GM21576 (cell line): ENCODE measurements around the gene PRDX5.

ENCODE experiments used
- ATAC-seq: cut with Tn5 transposase; IDR thresholded peaks from one replicate; pipeline ENCODE4 v1.9.1; 2021; ENCODE audit warnings: mild to moderate bottlenecking, moderate library complexity; ENCODE audit not compliant: unreplicated experiment

PRDX5 gene

DNA sequence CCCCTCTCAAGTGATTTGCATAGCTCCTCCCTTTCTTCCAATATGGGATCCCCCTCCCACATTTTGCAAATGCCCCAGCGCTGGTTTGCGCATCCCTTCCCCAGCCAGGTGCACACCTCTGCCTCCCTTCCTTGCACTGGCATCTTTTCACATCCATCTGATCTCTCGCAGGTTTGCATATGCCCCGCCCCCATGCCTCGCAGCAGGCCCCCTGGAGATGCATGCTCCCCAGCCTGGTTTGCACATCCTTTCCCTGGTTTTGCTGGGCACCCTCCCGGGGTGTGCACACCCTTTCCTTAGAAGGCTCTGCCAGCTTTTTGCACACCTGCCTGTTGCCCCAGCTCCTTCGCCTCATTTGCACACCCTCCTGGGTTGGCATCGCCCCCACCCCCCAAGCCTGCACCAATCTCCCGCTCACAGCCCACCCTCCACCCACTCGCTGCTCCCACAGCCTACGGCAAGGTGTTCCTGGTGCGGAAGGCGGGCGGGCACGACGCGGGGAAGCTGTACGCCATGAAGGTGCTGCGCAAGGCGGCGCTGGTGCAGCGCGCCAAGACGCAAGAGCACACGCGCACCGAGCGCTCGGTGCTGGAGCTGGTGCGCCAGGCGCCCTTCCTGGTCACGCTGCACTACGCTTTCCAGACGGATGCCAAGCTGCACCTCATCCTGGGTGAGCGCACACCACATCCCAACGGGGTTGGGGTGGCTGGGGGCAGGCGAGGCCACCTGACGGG lies 42.0 kb downstream of the PRDX5 start:
- no peak for ATAC-seq

DNA sequence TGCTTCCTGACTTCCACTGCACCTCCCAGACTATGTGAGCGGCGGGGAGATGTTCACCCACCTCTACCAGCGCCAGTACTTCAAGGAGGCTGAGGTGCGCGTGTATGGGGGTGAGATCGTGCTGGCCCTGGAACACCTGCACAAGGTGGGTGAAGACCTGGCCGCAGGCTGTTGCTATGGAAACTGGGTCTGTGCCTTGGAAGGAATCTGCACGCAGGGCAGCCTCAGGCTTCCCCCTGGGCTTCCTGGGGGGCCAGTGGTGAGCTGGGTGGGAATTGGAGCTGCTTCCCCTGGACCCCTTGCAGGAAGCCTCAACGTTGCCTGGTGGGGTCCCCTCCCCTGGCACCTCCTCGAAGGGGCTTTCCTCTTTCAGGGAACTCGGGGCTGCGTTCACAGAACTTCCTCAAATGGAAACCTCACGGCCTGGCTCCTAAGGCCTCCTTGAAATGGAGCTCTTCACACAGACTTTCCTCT lies 42.6 kb downstream of the PRDX5 start:
- ATAC-seq, result no peak

DNA sequence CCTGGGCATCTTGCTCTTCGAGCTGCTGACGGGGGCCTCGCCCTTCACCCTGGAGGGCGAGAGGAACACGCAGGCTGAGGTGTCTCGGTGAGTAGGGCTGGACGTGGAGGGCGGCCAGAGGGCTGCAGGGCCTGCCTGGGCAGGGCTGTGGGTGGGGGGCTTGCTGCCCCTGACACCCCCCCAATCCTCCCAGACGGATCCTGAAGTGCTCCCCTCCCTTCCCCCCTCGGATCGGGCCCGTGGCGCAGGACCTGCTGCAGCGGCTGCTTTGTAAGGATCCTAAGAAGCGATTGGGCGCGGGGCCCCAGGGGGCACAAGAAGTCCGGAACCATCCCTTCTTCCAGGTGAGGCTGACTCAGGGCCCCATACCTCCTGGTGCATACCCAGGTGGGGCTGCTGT lies 43.7 kb downstream of the PRDX5 start:
- ATAC-seq, result no peak

DNA sequence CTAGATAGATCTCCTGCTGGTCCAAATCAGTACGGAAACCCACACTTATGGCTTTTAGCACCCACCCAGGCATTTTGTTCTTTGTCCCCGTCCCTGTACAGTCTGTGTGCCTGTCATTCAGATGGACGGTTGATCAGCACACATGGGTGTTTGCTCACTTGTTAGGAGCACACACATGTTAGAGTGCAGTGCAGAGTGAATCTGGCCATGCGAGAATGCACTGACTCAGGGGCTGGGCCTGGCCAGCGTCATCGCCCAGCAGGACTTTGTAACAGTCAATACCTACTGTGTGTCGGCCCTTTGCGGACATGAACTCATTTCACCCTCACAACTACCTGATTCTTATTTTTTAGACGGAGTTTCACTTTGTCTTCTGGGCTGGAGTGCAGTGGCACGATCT lies 44.4 kb downstream of the PRDX5 start:
- ATAC-seq, result no peak

DNA sequence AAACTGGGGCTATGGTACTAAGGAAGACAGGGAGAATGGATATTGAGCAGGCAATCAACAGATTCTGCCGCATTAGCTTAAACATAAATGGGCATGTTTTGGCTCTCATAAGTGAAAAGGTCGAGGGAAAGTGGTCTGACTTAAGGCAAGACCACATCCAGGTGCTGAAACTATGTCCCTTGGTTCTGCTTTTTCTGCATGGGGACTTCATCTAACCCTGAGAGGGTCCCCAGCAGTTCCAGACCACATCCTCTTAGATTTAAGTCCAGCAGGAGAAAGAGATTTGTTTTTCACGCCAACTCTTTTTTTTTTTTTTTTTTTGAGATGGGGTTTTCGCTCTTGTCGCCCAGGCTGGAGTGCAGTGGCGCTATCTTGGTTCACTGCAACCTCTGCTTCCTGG lies 46.5 kb downstream of the PRDX5 start:
- no peak for ATAC-seq

DNA sequence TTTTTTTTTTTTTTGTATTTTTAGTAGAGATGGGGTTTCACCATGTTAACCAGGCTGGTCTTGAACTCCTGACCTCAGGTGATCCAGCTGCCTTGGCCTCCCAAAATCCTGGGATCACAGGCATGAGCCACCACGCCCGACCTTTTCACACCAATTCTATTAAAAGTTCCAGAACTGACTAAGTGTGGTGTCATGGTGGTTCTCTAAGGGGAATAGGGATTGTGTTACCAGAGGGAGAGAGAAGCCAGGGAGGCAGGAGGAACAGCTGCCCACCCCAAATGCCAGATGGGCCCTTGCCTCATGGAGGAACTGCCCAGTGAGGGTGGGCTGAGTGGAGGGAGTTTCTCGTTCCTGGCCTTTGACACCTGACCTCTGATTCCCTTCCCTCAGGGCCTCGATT lies 47.0 kb downstream of the PRDX5 start:
- ATAC-seq, result no peak

DNA sequence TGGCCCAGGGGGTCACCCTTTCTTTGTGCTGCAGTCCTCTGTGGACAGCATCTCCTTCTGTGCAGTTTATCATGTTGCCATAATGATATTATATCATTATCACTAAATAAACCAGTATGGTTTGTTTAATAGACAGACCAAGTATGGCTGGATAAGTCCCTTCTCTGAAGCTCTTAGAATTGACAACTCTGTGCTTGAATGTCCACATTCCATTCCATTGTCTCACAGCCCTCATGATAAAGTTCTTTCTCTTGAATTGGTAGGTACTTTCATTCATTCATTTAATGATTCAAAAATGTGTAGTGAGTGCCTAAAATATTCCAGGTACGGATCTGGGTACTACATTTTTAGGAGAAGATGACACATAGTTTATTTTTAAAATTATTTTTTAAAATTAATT lies 48.8 kb downstream of the PRDX5 start:
- no peak for ATAC-seq

DNA sequence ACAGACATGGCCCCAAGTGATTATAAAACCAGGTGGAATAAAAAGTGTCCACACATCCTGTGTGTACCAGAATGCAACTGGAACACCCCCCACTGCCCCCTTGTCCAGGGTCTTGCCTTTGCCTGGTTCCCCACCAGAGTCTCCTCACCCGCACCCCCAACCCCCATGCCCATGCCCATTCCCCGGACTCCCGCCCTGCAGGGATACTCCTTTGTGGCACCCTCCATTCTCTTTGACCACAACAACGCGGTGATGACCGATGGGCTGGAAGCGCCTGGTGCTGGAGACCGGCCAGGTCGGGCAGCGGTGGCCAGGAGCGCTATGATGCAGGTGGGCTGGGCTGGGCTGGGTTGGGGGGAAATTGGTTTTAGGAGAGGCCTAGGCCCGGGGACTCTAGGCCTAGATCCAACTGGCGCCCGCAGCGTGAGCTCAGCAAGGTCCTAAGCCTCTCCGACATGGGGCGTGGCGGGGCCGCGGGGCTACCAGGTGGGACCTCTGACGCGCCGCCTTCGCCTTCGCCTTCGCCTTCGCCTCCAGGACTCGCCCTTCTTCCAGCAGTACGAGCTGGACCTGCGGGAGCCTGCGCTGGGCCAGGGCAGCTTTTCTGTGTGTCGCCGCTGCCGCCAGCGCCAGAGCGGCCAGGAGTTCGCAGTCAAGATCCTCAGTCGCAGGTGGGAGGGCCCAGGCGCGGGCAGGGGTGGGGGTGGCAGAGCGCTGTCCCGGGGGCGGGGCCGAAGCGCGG lies 50.2 kb downstream of the PRDX5 start:
- ATAC-seq, result no peak

DNA sequence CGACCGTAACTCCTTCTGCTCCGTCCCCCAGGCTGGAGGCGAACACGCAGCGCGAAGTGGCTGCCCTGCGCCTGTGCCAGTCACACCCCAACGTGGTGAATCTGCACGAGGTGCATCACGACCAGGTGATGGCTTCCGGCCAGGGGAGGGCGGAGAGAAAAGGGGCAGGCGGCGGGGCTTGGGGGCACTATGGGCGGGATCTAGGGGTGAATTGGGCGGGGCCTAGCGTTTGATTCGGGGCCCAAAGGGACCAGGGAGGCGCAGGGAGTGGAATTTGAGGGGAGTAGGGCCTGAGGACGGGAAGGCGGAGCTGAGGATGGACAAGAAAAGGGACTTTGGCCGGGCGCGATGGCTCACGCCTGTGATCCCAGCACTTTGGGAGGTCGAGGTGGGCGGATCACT lies 50.8 kb downstream of the PRDX5 start:
- ATAC-seq, result no peak

DNA sequence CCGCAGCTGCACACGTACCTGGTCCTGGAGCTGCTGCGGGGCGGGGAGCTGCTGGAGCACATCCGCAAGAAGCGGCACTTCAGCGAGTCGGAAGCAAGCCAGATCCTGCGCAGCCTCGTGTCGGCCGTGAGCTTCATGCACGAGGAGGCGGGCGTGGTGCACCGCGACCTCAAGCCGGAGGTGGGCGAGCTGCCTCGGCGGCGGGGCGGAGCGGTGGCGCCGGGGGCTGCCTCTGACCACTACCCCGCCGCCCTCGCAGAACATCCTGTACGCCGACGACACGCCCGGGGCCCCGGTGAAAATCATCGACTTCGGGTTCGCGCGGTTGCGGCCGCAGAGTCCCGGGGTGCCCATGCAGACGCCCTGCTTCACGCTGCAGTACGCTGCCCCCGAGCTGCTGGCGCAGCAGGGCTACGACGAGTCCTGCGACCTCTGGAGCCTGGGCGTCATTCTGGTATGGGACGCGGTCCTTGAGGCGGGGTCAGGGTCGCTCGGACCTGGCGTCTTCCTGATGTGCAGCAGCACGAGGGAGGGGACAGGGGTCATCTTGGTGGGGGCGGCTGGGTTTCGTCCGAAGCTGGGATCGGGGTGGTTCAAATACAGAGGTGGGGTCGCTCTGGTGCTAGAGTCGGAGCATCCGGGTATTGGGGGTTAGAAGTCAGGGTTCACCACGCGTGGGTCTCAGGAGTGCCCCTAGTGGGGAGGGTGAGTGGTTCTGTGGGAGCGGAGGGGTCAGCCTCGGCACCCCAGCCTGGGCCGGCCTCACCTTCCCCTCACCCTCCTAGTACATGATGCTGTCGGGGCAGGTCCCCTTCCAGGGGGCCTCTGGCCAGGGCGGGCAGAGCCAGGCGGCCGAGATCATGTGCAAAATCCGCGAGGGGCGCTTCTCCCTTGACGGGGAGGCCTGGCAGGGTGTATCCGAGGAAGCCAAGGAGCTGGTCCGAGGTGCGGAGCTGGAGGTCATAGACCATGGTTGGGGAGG lies 51.8 kb downstream of the PRDX5 start:
- no peak for ATAC-seq

DNA sequence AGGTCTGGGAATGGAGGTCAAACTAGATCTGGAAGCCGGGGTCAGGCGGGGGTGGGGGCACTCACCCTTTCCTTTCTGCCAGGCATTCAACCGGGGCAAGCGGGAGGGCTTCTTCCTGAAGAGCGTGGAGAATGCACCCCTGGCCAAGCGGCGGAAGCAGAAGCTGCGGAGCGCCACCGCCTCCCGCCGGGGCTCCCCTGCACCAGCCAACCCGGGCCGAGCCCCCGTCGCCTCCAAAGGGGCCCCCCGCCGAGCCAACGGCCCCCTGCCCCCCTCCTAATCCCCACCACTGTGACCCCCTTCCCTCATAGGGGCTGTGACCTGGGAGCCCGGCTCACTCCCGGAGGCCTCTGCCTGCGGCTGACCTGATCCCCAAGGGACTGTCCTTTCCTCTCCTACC lies 53.3 kb downstream of the PRDX5 start:
- no peak for ATAC-seq
